ENCODE measurements around the gene FBP1.

The FBP1 gene

GRCh38 chr9:94581728-94582127 is 57.6 kb downstream of the FBP1 start:
- TF ChIP-seq, protein P1, sequence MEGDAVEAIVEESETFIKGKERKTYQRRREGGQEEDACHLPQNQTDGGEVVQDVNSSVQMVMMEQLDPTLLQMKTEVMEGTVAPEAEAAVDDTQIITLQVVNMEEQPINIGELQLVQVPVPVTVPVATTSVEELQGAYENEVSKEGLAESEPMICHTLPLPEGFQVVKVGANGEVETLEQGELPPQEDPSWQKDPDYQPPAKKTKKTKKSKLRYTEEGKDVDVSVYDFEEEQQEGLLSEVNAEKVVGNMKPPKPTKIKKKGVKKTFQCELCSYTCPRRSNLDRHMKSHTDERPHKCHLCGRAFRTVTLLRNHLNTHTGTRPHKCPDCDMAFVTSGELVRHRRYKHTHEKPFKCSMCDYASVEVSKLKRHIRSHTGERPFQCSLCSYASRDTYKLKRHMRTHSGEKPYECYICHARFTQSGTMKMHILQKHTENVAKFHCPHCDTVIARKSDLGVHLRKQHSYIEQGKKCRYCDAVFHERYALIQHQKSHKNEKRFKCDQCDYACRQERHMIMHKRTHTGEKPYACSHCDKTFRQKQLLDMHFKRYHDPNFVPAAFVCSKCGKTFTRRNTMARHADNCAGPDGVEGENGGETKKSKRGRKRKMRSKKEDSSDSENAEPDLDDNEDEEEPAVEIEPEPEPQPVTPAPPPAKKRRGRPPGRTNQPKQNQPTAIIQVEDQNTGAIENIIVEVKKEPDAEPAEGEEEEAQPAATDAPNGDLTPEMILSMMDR (IDR thresholded peaks at IDR 0.05; ENCODE audit: low read depth, low read length, missing control alignments) = no peak
- Histone ChIP-seq H3K36me3 (replicated peaks) (no peaks in the 10 kb centered on the region), H3K27me3 (replicated peaks) (no peaks in the 10 kb centered on the region), H3K4me3 (ENCODE audit: low read depth, low read length) (no peak overlapping the region), H3K27ac (no peak overlapping the region)
- DNase-seq = no peak
- in situ Hi-C loops (cut with HindIII; ENCODE audit: low pct_ligation_motif_present, low sequenced_read_pairs) = no loop called here

GRCh38 chr9:94577571-94577970 is 61.7 kb downstream of the FBP1 start:
- in situ Hi-C loops (cut with HindIII; ENCODE audit: low pct_ligation_motif_present, low sequenced_read_pairs) = no loop called here
- DNase-seq = no peak
- TF ChIP-seq, protein P1 (IDR thresholded peaks at IDR 0.05; ENCODE audit: low read depth, low read length, missing control alignments) = no peak

DNA sequence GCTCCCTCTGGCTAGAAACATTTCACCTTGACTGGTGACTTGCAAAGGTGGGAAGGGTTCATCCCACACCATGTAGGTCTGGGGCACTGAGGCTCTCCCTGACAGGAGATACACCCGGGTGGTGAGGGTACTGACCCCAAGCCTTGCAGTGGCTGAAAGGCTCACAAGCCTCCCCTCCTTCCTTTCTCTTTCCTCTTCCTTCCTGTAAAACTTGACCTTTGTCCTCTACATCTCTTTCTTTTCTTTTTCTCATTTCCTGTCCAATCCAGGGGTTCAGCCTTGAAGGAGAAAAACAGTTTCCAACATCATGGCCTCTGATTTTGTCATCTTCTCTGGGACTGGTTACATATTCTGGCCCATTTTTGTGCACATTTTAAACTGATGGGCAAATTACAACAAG is 62.3 kb downstream of the FBP1 start:
- no peaks in the 10 kb centered on the region for H3K27me3 ChIP-seq (replicated peaks)
- no peak overlapping the region for H3K4me3 ChIP-seq (ENCODE audit: low read depth, low read length)
- TF ChIP-seq, protein P1 (IDR thresholded peaks at IDR 0.05; ENCODE audit: low read depth, low read length, missing control alignments) = no peak
- no peak for DNase-seq
- in situ Hi-C loops (cut with HindIII; ENCODE audit: low pct_ligation_motif_present, low sequenced_read_pairs) = no loop called here
- H3K27ac ChIP-seq = no peak overlapping the region
- no peaks in the 10 kb centered on the region for H3K36me3 ChIP-seq (replicated peaks)

More at GRCh38 chr9:94577571-94577970, 61.7 kb downstream of the FBP1 start:
- Histone ChIP-seq H3K36me3 (replicated peaks) (no peaks in the 10 kb centered on the region), H3K4me3 (ENCODE audit: low read depth, low read length) (no peak overlapping the region), H3K27ac (no peak overlapping the region), H3K27me3 (replicated peaks) (no peaks in the 10 kb centered on the region)

DNA sequence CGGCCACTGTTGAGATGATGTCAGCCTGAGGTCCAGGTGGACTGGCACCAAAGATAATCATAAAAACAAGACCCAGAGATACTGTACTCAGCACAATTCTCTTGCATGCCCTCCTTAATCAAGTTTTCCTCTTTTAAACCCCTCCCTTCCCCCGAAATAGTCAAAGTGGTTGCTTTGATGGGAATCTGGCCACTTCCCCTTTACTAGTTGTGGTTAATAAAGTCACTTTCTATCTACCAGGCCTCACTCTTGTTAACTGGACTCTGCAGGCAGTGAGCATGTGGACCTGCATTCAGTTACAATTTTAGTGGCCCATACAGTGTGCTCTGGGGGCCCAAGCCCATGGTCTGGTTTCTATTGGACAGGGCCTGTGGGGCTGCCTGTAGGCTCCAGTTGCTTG is 63.2 kb downstream of the FBP1 start:
- in situ Hi-C loops (cut with HindIII; ENCODE audit: low pct_ligation_motif_present, low sequenced_read_pairs) = no loop called here
- H3K36me3 ChIP-seq (replicated peaks) = no peaks in the 10 kb centered on the region
- DNase-seq = no peak
- no peaks in the 10 kb centered on the region for H3K27me3 ChIP-seq (replicated peaks)
- H3K27ac ChIP-seq = no peak overlapping the region
- TF ChIP-seq, protein P1 (IDR thresholded peaks at IDR 0.05; ENCODE audit: low read depth, low read length, missing control alignments) = no peak
- no peak overlapping the region for H3K4me3 ChIP-seq (ENCODE audit: low read depth, low read length)

DNA sequence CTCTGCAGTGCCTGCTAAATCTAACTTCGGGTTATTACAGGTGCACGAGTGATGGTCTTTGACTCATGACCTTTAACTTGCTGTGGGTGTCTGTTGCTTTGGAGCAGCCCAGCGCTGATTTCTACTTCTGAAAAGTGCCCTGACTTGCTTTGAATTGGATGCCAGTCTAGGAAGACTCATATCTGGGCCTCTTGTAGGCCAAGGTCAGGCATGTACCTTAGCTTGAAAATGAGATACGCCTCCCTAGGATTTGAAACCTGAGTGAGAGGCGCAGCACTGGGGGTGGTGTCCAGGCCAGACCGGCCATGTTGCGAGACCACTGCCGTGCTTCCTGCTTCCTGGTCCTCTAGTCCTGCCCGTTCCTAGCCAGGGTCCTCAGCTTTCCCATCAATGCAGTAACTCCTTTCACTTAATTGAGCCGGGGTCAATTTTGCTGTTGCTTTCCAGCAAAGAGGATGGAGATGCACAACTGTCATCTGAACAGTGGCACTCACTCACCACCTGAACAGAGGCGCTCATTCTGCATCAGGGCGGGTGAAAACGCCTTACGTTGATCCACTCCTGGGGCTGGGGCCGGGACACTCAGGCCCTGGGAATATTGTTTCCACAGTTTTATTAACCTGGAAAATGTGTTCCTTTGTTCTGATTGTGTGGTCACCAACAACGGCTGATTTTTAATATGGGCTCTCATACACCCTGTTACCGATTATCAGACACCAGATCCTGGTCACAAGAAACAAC is 70.2 kb downstream of the FBP1 start:
- TF ChIP-seq, protein P1 (IDR thresholded peaks at IDR 0.05; ENCODE audit: low read depth, low read length, missing control alignments) = no peak

More for the DNA sequence above, 70.2 kb downstream of the FBP1 start:
- Histone ChIP-seq H3K4me3 (ENCODE audit: low read depth, low read length) (no peak overlapping the region), H3K36me3 (replicated peaks) (no peaks in the 10 kb centered on the region), H3K27me3 (replicated peaks) (no peaks in the 10 kb centered on the region), H3K27ac (no peak overlapping the region)
- DNase-seq = no peak
- in situ Hi-C loops (cut with HindIII; ENCODE audit: low pct_ligation_motif_present, low sequenced_read_pairs) = no loop called here

Measured in brain microvascular endothelial cell (primary cell).